ENCODE data around the gene KCTD12.

The KCTD12 gene

GRCh38 chr13:76886005-76886291, 257 bp downstream of the KCTD12 start:
- peak; percentile 53 to 57 for DNase-seq

DNA sequence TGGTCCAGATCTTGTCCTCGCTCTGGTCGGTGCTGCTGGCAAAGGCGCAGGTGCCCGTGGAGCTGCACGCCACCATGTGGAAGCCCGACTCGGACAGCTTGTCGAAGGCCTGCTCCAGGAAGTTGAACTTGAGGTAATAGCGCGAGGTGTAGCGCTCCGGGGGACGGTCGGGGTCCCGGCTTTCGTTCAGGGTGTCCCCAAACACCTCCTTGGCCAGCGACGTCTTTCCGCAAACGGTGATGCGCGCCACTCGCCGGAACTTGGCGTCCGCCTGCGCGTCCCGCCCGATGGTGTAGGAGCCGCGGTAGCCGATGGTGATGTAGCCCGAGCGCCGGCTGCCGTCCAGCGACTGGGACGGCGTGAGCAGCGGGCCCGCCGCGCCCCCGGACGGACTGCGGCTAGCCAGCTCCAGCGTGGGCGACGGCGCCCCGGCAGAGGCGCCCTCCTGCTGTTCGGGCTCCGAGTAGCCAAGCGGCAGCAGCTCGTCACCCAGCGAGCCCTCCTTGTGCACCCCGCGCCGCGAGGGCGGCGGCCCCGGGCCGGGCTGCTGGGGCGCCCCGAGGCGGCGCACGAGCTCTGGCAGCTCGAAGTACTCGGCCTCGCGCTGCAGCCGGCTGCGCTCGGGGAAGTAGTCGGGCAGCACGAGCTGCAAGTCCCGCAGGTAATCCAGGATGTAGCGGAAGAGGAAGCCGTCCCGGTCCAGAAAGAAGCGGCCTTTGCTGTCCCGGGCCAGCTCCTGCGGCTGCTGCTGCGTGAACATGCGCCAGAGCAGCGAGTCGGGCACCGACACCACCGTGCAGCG, 801 bp downstream of the KCTD12 start:
- peak; percentile 35 to 38 for DNase-seq

DNA sequence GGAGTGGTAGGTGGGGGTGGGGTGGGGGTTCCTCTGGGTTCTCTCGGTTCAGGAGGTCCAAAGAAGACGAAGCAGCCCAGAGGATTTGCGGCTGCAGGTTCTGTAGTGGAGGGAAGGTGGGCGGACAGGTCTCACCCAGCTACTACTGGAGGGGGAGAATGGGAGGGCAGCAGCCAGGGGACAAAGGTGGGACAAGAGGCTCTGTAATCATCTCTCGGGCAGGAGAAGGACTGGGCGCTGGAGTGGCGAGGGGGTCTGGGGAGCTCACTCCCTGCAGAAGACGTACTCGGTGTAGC, 1.4 kb downstream of the KCTD12 start:
- DNase-seq, result no peak

- DNase-seq, result no peak
These were observed 1.9 kb downstream of the KCTD12 start for GRCh38 chr13:76884186-76884906.

DNA sequence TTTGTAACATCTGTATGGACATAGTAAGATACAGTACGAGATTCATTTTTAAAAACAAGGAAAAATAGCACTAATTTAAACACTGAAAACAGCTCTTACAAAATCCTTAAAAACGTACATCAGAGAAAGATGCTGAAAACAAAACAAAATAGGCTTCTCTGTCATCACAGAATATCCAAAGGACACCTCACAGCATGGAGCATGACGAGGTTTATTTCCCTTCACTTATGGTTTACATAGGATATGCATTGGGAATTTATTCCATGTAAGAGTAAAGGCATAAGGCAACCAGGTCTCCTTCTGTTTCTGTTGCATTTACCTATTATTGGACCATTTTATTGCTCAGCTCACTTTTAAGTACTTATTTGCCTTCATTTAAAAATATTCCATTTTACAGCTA, 3.0 kb downstream of the KCTD12 start:
- DNase-seq, result no peak

GRCh38 chr13:76882431-76882830, 3.8 kb downstream of the KCTD12 start:
- DNase-seq, result no peak

GRCh38 chr13:76879883-76880270, 6.3 kb downstream of the KCTD12 start:
- no peak for DNase-seq

DNA sequence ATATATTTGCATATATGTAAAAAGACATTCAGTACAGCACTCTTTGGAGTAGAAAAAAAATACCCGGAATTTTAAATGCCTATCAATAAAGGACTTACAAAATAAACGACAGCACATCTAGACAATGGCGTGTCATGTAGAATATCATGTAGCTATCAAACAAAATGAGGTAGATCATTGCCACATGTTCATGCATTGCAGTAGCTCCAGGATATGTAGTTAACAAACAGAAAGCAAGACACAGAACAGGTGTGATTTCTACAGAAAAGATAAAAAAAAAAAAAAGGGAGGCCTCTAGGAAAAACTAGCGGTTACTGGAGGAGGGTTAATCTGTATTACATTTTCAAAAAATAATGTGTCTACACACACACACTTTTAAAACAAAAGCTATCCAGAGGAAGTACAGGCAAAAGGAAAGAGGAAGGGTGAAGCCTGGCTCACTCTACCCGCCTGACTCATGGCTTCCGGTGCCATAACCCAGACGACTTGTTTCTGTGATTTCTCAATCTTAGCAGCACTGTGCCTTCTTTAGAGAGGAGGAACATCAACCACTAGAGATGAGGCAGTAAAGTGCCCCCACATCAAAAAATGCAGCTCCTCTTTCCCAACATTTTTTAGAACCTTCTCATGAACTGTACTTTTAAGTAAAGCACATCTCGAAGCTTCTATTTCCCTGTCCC, 6.9 kb downstream of the KCTD12 start:
- peak; percentile 62 to 68 for DNase-seq

- no peak for DNase-seq
These were observed 8.2 kb downstream of the KCTD12 start for GRCh38 chr13:76878043-76878442.

DNA sequence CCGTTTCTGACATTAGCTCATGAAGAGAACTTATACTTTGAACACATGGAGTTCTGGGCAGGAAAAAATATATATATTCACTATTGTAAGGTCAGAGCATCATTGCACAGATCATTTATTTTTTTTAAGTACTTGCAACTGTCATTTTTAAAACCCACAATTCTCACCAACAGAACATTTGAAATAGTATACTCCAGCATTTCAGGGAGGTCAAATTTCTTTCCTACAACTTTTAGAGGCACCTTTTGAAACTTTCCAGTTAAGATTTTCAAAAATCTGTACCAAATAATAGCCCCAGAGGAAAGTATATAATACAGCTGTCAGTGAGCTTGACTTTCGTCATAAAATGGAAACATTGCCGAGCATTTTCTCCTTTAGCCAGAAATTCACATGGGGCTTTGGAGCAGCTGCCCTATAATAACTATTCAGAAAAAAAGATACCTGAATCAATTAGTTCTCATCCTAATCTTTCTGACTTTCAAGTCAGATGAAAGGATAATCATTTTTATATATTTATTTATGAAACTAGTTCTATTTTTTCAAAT, 10.9 kb downstream of the KCTD12 start:
- DNase-seq, result no peak

DNA sequence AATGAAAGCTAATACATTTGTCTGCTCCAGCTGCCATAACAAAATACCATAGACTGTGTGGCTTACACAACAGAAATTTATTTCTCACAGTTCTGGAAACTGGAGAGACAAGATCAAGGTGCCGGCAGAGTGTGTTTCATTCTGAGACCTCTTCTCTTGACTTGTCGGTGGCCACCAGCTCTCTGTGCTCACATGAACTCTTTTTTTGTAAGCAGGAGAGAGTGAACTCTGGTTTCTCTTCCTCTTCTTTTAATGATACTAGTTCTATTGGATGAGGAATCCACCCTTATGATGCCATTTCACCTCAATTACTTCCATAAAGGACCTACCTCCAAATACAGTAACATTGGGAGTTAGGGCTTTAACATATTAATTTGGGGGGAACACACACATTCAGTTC, 11.7 kb downstream of the KCTD12 start:
- no peak for DNase-seq

- DNase-seq, result no peak
These were observed 12.8 kb downstream of the KCTD12 start for GRCh38 chr13:76873445-76873844.

DNA sequence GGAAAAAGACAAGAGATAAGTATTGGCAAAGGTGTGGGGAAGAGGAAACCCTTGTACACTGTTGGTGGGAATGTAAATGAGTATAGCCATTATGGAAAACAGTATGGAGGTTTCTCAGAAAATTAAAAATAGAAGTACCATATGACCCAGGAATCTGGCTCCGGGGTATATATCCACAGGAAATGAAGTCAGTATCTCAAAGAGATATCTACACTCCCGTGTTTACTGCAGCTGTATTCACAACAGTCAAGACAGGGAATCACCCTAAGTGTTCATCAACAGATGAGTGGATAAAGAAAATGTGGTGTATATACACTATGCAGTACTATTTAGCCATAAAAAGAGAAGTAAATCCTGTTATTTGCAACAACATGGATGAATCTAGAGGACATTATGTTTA, 13.5 kb downstream of the KCTD12 start:
- DNase-seq, result no peak

DNA sequence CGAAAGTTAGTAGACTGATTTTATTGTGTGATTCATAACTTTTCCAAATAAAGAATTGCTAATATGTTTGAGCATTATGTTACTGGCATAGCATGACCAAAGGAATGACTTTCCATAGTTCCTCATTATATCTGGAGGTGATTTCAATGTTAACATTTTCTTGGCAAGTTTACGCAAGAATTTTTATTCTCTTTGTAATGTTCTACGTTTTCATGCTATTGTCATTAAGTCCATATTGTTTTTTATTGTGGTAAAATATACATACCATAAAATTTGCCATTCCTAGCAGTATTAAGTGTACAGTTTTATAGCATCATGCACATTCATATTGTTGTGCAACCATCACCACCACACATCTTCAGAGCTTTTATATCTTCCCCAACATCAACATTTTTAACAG, 14.8 kb downstream of the KCTD12 start:
- no peak for DNase-seq

GRCh38 chr13:76868371-76868770, 17.8 kb downstream of the KCTD12 start:
- DNase-seq, result no peak

- no peak for DNase-seq
These were observed 20.2 kb downstream of the KCTD12 start for GRCh38 chr13:76865996-76866503.

- no peak for DNase-seq
These were observed 21.1 kb downstream of the KCTD12 start for GRCh38 chr13:76865109-76865508.

GRCh38 chr13:76864259-76864658, 21.9 kb downstream of the KCTD12 start:
- DNase-seq, result no peak

GRCh38 chr13:76863022-76863421, 23.2 kb downstream of the KCTD12 start:
- no peak for DNase-seq

GRCh38 chr13:76861859-76862258, 24.3 kb downstream of the KCTD12 start:
- no peak for DNase-seq

GRCh38 chr13:76860706-76861105, 25.5 kb downstream of the KCTD12 start:
- no peak for DNase-seq

DNA sequence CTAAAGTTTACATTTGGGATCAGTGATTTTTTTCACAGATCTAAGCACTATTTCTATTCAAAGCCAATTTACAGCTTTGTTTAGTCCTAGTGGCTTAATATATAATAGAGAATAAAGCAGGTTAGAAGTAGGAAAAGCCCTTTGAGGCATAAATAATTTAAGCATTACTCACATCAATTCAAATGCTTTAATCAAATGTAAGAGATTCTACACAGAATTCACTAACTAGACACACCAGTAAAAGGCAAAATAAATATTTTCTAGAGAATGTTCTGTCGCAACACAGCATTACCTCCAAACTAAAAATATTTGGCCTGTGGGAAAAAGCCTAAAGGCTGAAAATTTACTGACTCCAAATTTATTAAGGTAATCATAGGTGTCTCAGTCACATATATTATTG, 31.3 kb downstream of the KCTD12 start:
- DNase-seq, result no peak

GRCh38 chr13:76853921-76854608, 32.1 kb downstream of the KCTD12 start:
- no peak for DNase-seq

Data from activated CD4-positive, alpha-beta T cell treated with anti-CD3 and anti-CD28 coated beads, Interleukin-2, amount 50 U/mL, for 4 hours (primary cell).